Peyer's patch (tissue), 4 donors: Measurements from ENCODE around the gene ZNRF1. TPM values are rescaled to one million over a fixed set of nuclear protein-coding genes. Genes with fewer than 3 reads are reported as not detected.

ENCODE experiments used
- DNase-seq, 3 donors: peaks; one replicate each; pipeline ENCODE4 v3.0.0-alpha.2; 2017 to 2019
- H3K27ac ChIP-seq, 4 donors: fragments of 200-600 bp; sonication (generic); one replicate each; pipeline ENCODE4 v1.5.1; 2016 to 2019
- H3K27me3 ChIP-seq, 2 donors: fragments of 200-600 bp; sonication (generic); one replicate each; pipeline ENCODE4 v1.5.1; 2019
- H3K36me3 ChIP-seq, 3 donors: fragments of 200-600 bp; sonication (generic); one replicate each; pipeline ENCODE4 v1.5.1; 2016 to 2019
- H3K4me1 ChIP-seq, 4 donors: fragments of 200-600 bp; sonication (generic); one replicate each; pipeline ENCODE4 v1.5.1; 2016 to 2019
- H3K4me3 ChIP-seq, 4 donors: fragments of 200-600 bp; sonication (generic); 1 replicate in 3 of 4; 2 replicates in 1 of 4; pipeline ENCODE4 v1.5.1; 2016 to 2019; ENCODE audit warnings: mild to moderate bottlenecking in 1 of 4
- H3K9me3 ChIP-seq, 4 donors: fragments of 200-600 bp; sonication (generic); one replicate each; pipeline ENCODE4 v1.5.1; 2016 to 2019; ENCODE audit warnings: mild to moderate bottlenecking in 1 of 4
- POLR2A ChIP-seq, 2 donors: fragments of 450-650 bp; IDR thresholded peaks; one replicate each; pipeline ENCODE4 v1.5.1; 2017; ENCODE audit warnings: antibody characterized with exemption in 2 of 2, mild to moderate bottlenecking in 2 of 2, moderate library complexity in 2 of 2
- total RNA-seq, 4 donors: library from RNA; depleted of rRNA; stranded (reverse); fragments of >200 nt; gene quantifications; one replicate each; pipeline ENCODE4 v1.1.0, GENCODE V29; 2016
- TF ChIP-seq, protein P1 (sequence below), 6 experiments: fragments of 450-650 bp in 4 of 6; fragments of 200-600 bp in 2 of 6; sonication (generic) in 1 of 6; IDR thresholded peaks; one replicate each; pipeline ENCODE4 v1.5.1; 2017 to 2019; ENCODE audit warnings: antibody characterized with exemption in 6 of 6, mild to moderate bottlenecking in 3 of 6, moderate library complexity in 1 of 6

Gene ZNRF1
- total RNA-seq, 4 donors from 2014 or later: 10.7 to 32.7 (median 16.4) TPM

DNA sequence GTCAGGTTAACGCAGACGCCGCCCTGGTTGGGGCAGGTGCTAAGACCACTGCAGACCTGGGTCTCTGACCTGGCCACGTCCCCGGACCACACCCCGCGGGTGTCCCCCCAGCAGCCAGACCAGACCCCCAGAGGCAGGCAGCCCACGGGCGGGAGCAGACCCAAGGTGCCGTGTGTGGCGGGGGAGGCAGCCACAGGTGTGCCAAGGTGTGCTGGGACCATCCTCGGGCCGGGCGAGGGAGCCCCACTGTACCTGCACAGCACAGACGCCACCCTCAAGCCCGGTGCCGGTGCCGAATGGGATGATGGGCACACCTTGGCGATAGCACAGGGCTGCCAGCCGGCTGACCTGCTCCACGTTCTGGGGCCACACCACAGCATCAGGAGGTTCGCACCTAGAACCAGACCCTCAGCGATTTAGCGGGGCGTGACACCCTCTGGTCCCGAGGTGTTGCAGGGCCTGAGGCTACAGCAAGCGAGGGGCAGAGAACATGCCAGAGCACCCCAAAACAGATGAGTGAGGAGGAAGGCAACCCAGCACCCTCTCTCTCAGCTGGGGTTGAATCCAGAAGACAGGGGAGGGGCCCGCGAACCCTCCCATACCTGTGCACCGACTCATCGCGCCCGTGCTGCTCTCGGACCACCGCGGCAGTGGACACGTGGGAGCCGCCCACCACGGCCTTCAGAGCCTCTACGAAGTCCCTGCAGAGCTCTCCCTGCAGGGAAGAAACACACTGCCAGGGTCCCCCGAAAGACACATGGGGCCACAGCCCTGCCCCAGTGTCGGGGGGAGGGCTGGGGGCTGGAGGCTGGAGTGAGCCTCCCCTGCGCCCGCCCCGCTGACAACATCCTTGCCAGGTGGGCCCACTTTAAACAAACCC lies 116.4 kb downstream of the ZNRF1 start:
- H3K36me3 ChIP-seq: no peaks in the 10 kb centered on the region
- peak overlapping the region in 1 of 4 donors; percentile 55 for H3K4me3 ChIP-seq
- H3K9me3 ChIP-seq: no peaks in the 10 kb centered on the region
- no peak for DNase-seq
- H3K4me1 ChIP-seq: peaks cover 0 to 29% (median 3%) of the 10 kb centered on the region in 4 donors
- TF ChIP-seq, protein P1, sequence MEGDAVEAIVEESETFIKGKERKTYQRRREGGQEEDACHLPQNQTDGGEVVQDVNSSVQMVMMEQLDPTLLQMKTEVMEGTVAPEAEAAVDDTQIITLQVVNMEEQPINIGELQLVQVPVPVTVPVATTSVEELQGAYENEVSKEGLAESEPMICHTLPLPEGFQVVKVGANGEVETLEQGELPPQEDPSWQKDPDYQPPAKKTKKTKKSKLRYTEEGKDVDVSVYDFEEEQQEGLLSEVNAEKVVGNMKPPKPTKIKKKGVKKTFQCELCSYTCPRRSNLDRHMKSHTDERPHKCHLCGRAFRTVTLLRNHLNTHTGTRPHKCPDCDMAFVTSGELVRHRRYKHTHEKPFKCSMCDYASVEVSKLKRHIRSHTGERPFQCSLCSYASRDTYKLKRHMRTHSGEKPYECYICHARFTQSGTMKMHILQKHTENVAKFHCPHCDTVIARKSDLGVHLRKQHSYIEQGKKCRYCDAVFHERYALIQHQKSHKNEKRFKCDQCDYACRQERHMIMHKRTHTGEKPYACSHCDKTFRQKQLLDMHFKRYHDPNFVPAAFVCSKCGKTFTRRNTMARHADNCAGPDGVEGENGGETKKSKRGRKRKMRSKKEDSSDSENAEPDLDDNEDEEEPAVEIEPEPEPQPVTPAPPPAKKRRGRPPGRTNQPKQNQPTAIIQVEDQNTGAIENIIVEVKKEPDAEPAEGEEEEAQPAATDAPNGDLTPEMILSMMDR (IDR thresholded peaks at IDR 0.05): no peak
- TF ChIP-seq POLR2A (IDR thresholded peaks at IDR 0.05): no peak
- no peaks in the 10 kb centered on the region for H3K27me3 ChIP-seq
- H3K27ac ChIP-seq: no peak overlapping the region

GRCh38 chr16:75116081-75116910 lies 117.5 kb downstream of the ZNRF1 start, which contains the start of gene LDHD:
Gene LDHD, minus strand, starts transcription at chr16:75116780. Its CDS starts 60 bp downstream, at chr16:75116720.
- H3K27me3 ChIP-seq: no peaks in the 10 kb centered on the region
- H3K27ac ChIP-seq: peak within 1 kb of the TSS in 2 of 4 donors; percentile 19 to 55
- H3K4me1 ChIP-seq: peaks cover 0 to 20% (median 0%) of the 10 kb centered on the region in 4 donors
- no peaks in the 10 kb centered on the region for H3K36me3 ChIP-seq
- H3K9me3 ChIP-seq: peaks cover 0 to 5% (median 1%) of the 10 kb centered on the region in 4 donors
- peak in 2 of 3 donors; percentile 81 to 88 for DNase-seq
- peak within 1 kb of the TSS in 3 of 4 donors; percentile 30 to 61 (median 55) for H3K4me3 ChIP-seq
- TF ChIP-seq POLR2A (IDR thresholded peaks at IDR 0.05): peak; percentile 47
- TF ChIP-seq, protein P1 (IDR thresholded peaks at IDR 0.05): no peak

DNA sequence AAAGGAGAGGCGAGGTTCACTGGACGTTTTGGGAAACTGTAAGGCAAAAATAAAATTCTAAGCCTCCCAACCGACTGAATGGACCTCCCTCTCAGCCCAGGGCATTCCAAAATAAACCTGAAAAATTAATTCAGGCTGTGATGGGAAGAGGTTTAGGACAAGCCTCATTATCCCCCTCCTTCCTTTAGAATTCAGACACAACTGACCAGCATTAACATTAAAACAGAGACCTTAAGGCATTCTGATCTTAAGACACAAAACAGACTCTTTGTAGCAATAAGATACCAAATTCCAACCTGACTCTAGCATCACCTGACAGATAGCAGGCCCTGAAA lies 118.1 kb downstream of the ZNRF1 start:
- no peaks in the 10 kb centered on the region for H3K36me3 ChIP-seq
- peak overlapping the region in 1 of 4 donors; percentile 19 for H3K27ac ChIP-seq
- no peak for DNase-seq
- H3K4me1 ChIP-seq: peaks cover 0 to 14% (median 0%) of the 10 kb centered on the region in 4 donors
- peak overlapping the region in 1 of 4 donors; percentile 55 for H3K4me3 ChIP-seq
- TF ChIP-seq, protein P1 (IDR thresholded peaks at IDR 0.05): no peak
- TF ChIP-seq POLR2A (IDR thresholded peaks at IDR 0.05): no peak
- peaks cover 0 to 8% (median 4%) of the 10 kb centered on the region in 4 donors for H3K9me3 ChIP-seq
- H3K27me3 ChIP-seq: no peaks in the 10 kb centered on the region

GRCh38 chr16:75118943-75119539 lies 120.2 kb downstream of the ZNRF1 start:
- Histone ChIP-seq H3K4me1 (peaks cover 0 to 14% (median 0%) of the 10 kb centered on the region in 4 donors), H3K9me3 (peaks cover 0 to 12% (median 6%) of the 10 kb centered on the region in 4 donors), H3K36me3 (no peaks in the 10 kb centered on the region), H3K4me3 (no peak overlapping the region), H3K27ac (no peak overlapping the region), H3K27me3 (no peaks in the 10 kb centered on the region)
- no peak for TF ChIP-seq POLR2A (IDR thresholded peaks at IDR 0.05)
- TF ChIP-seq, protein P1 (IDR thresholded peaks at IDR 0.05): no peak
- no peak for DNase-seq

GRCh38 chr16:75120253-75120652 lies 121.4 kb downstream of the ZNRF1 start:
- Histone ChIP-seq H3K27ac (no peak overlapping the region), H3K36me3 (no peaks in the 10 kb centered on the region), H3K9me3 (peaks cover 0 to 12% (median 6%) of the 10 kb centered on the region in 4 donors), H3K4me1 (peaks cover 0 to 13% (median 0%) of the 10 kb centered on the region in 4 donors), H3K27me3 (no peaks in the 10 kb centered on the region), H3K4me3 (no peak overlapping the region)
- DNase-seq: no peak
- no peak for TF ChIP-seq POLR2A (IDR thresholded peaks at IDR 0.05)
- TF ChIP-seq, protein P1 (IDR thresholded peaks at IDR 0.05): no peak
